Measurements from ENCODE around the gene SAT2.
A peak's percentile ranks its signal among the peaks of the same experiment; 100 is the strongest.

The SAT2 gene

DNA sequence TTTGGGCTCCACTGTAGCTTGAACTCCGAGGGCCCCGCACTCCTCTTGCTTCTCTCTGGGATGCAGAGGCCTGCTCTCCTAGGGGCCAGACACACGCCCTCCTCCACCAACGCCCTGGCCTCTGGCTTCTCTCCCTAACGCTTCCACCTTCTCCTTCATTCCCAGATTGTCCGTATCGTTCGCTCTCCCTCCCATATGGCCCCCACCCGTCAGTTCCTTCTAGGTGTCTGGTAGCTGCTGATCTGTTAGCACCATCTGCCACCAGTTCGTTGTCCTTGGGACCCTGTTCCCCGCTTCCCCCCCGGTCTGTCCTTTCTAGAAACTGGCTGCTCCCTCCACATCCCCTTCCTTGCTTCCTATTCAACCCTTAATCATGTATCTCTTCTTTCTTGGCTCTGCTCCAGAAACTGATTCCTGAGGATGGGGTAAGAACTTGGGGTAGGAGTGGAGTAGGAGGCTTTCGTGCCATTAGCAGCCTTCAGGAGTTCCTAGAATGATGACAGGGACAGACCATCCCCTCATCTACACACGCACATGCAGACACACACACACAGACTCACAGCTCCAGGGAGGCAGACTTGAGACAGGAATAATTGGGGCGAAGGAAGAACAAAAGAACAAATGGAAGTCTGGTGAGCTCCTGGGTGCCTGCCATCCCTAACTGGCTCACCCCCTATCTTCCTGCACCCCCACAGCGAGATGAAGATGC lies 27.4 kb upstream of the SAT2 start:
- Histone ChIP-seq H3K79me1 (replicated peaks; ENCODE audit: low read length, poor library complexity, severe bottlenecking) (no peaks in the 10 kb centered on the region), H2BK120ac (ENCODE audit: low read depth, low read length) (no peak overlapping the region), H3K27ac (ENCODE audit: low read length, poor library complexity, severe bottlenecking) (no peak overlapping the region), H3K9ac (ENCODE audit: low read length) (no peak overlapping the region), H2BK15ac (ENCODE audit: low read depth, poor library complexity, severe bottlenecking) (no peak overlapping the region), H4K8ac (ENCODE audit: low read length) (no peak overlapping the region), H2AFZ (ENCODE audit: low read depth, low read length) (no peak overlapping the region), H2BK5ac (ENCODE audit: low read depth, low read length, poor library complexity, severe bottlenecking) (no peak overlapping the region), H2AK5ac (ENCODE audit: low read length, severe bottlenecking) (no peak overlapping the region), H3K4ac (ENCODE audit: low read depth in 1 of 2, low read length in 2 of 2) (no peak overlapping the region), H3K4me1 (ENCODE audit: control insufficient read depth, insufficient read depth, low read depth, low read length) (peaks cover 21% of the 10 kb centered on the region), H3K4me2 (ENCODE audit: low read length, poor library complexity, severe bottlenecking) (no peak overlapping the region), H2BK12ac (ENCODE audit: low read length in 2 of 2) (no peak overlapping the region), H4K91ac (ENCODE audit: low read length) (no peak overlapping the region), H3K4me3 (ENCODE audit: insufficient read depth in 1 of 2, low read depth in 1 of 2, low read length in 2 of 2) (no peak overlapping the region), H3K14ac (ENCODE audit: low read length in 2 of 2) (no peak overlapping the region), H3K18ac (ENCODE audit: low read depth in 1 of 2, low read length in 2 of 2) (no peak overlapping the region), H3K23ac (ENCODE audit: low read length in 2 of 2) (no peak overlapping the region), H3K36me3 (ENCODE audit: control insufficient read depth in 1 of 2, insufficient read depth in 2 of 2, low read depth in 1 of 2, low read length in 2 of 2) (no peaks in the 10 kb centered on the region), H3K27me3 (ENCODE audit: control insufficient read depth in 1 of 2, insufficient read depth in 1 of 2, low read length in 2 of 2) (peaks cover 59 to 65% of the 10 kb centered on the region in 2 experiments), H3K9me3 (ENCODE audit: control insufficient read depth, low read length) (no peaks in the 10 kb centered on the region)
- DNase-seq: no peak
- WGBS: 84% methylated on average over 13 of the region's 16 CpGs

DNA sequence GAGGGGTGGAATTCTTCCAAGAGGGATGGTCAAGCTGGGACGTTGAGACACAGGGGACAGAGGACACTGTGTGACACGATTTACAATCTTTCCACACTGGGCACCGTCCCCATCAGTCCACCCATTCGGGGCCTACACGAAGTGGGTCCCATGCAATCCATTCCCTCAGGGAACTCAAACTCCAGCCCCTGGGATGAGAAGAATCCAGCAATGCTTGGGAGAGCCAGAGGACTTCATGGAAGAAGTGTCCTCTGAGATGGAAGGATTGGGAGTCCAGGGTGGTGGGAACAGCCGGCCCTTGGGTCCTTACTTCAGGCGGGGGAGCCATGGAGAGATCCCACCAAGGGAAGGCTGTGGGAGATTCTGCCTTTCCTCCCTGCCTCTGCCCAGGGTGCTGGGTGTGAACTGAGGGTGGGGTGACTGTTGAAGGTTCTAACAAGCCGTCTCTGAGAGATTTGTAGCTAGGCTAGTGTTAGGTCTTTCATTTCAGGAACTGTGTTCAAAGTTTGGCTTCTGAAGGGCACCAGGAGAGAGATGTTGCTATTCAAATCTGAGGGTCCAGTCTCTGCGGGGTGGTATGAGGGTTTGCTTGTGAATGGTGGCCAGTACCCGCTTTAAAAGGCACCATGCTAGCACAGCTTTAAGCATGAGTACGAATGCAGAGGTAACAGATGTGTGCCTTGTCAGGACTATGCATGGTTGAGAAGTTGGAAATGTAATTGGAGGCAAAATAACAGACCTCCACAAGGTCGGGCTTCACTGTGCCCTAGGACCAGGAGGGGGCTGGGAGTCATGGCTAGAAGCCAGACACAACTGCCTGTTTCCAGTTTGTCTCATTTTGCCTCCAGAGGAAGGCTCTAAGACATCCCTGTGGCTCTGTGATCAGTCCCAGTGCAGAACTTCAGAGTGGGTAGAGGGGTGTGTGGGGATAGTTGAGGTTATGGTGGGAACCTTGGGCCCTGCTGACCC lies 25.1 kb upstream of the SAT2 start:
- H4K91ac ChIP-seq (ENCODE audit: low read length): no peak overlapping the region
- H2BK5ac ChIP-seq (ENCODE audit: low read depth, low read length, poor library complexity, severe bottlenecking): no peak overlapping the region
- H2AK5ac ChIP-seq (ENCODE audit: low read length, severe bottlenecking): no peak overlapping the region
- H3K36me3 ChIP-seq (ENCODE audit: control insufficient read depth in 1 of 2, insufficient read depth in 2 of 2, low read depth in 1 of 2, low read length in 2 of 2): no peaks in the 10 kb centered on the region
- H4K8ac ChIP-seq (ENCODE audit: low read length): no peak overlapping the region
- peaks cover 68 to 73% of the 10 kb centered on the region in 2 experiments for H3K27me3 ChIP-seq (ENCODE audit: control insufficient read depth in 1 of 2, insufficient read depth in 1 of 2, low read length in 2 of 2)
- no peak overlapping the region for H3K4ac ChIP-seq (ENCODE audit: low read depth in 1 of 2, low read length in 2 of 2)
- H3K4me3 ChIP-seq (ENCODE audit: insufficient read depth in 1 of 2, low read depth in 1 of 2, low read length in 2 of 2): no peak overlapping the region
- 86% methylated on average over 7 of the region's 12 CpGs for WGBS
- H3K18ac ChIP-seq (ENCODE audit: low read depth in 1 of 2, low read length in 2 of 2): no peak overlapping the region
- H3K27ac ChIP-seq (ENCODE audit: low read length, poor library complexity, severe bottlenecking): no peak overlapping the region
- no peak overlapping the region for H3K4me2 ChIP-seq (ENCODE audit: low read length, poor library complexity, severe bottlenecking)
- H3K9ac ChIP-seq (ENCODE audit: low read length): no peak overlapping the region
- H3K4me1 ChIP-seq (ENCODE audit: control insufficient read depth, insufficient read depth, low read depth, low read length): peaks cover 23% of the 10 kb centered on the region
- no peaks in the 10 kb centered on the region for H3K79me1 ChIP-seq (replicated peaks; ENCODE audit: low read length, poor library complexity, severe bottlenecking)
- no peak overlapping the region for H3K14ac ChIP-seq (ENCODE audit: low read length in 2 of 2)
- H2BK12ac ChIP-seq (ENCODE audit: low read length in 2 of 2): no peak overlapping the region
- no peak overlapping the region for H3K23ac ChIP-seq (ENCODE audit: low read length in 2 of 2)
- no peak for DNase-seq
- H2BK15ac ChIP-seq (ENCODE audit: low read depth, poor library complexity, severe bottlenecking): no peak overlapping the region
- no peak overlapping the region for H2AFZ ChIP-seq (ENCODE audit: low read depth, low read length)
- no peak overlapping the region for H2BK120ac ChIP-seq (ENCODE audit: low read depth, low read length)
- H3K9me3 ChIP-seq (ENCODE audit: control insufficient read depth, low read length): no peaks in the 10 kb centered on the region

DNA sequence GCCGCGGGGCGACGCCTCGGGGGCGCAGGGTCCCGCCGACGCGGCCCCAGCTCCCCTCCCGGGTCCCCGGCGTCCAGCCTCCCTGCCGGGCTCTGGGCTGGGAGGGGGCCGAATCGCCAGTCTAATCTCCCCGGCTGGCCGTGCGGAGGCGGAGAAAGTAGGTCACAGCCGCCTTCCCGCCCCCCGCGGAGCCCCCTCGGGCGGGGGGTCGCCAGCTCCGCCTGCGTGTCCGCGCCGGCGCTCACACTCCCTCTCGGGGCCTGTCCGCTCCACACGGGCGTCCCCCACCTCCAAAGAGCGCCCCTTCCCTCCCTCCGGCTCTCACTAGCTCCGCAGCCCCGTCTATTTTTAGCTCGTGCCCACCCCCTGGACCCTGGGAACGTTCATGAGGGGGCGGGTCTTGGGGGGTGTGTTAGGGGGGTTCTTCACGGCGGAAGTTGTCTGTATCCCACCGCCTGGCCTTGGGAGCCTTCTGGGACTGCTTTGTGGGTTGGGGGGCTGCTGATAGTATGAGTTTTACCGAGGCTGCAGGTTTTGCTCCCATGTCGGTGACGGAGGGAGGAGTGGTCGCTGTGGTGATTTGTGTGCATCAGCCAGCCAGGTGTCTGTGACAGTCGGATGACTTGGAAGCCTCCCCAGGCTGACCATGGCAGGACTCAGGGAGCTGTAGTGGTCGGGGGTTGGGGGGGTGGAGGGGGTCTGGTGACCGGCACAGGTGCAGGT lies 24.2 kb upstream of the SAT2 start:
- WGBS: 11% methylated on average over 26 of the region's 54 CpGs
- Histone ChIP-seq H3K79me1 (replicated peaks; ENCODE audit: low read length, poor library complexity, severe bottlenecking) (no peaks in the 10 kb centered on the region), H2AK5ac (ENCODE audit: low read length, severe bottlenecking) (no peak overlapping the region), H3K9me3 (ENCODE audit: control insufficient read depth, low read length) (no peaks in the 10 kb centered on the region), H4K91ac (ENCODE audit: low read length) (no peak overlapping the region), H3K9ac (ENCODE audit: low read length) (no peak overlapping the region), H2BK12ac (ENCODE audit: low read length in 2 of 2) (no peak overlapping the region), H3K4me1 (ENCODE audit: control insufficient read depth, insufficient read depth, low read depth, low read length) (peaks cover 21% of the 10 kb centered on the region), H3K18ac (ENCODE audit: low read depth in 1 of 2, low read length in 2 of 2) (peak overlapping the region in 1 of 2 experiments; percentile 35), H3K27ac (ENCODE audit: low read length, poor library complexity, severe bottlenecking) (no peak overlapping the region), H3K36me3 (ENCODE audit: control insufficient read depth in 1 of 2, insufficient read depth in 2 of 2, low read depth in 1 of 2, low read length in 2 of 2) (no peaks in the 10 kb centered on the region), H2BK120ac (ENCODE audit: low read depth, low read length) (peak overlapping the region; percentile 23), H3K4me3 (ENCODE audit: insufficient read depth in 1 of 2, low read depth in 1 of 2, low read length in 2 of 2) (peak overlapping the region in 1 of 2 experiments; percentile 24), H3K14ac (ENCODE audit: low read length in 2 of 2) (no peak overlapping the region), H3K27me3 (ENCODE audit: control insufficient read depth in 1 of 2, insufficient read depth in 1 of 2, low read length in 2 of 2) (peaks cover 67 to 71% of the 10 kb centered on the region in 2 experiments), H2BK5ac (ENCODE audit: low read depth, low read length, poor library complexity, severe bottlenecking) (no peak overlapping the region), H3K23ac (ENCODE audit: low read length in 2 of 2) (peak overlapping the region in 1 of 2 experiments; percentile 80), H2BK15ac (ENCODE audit: low read depth, poor library complexity, severe bottlenecking) (peak overlapping the region; percentile 40), H3K4me2 (ENCODE audit: low read length, poor library complexity, severe bottlenecking) (peak overlapping the region; percentile 84), H4K8ac (ENCODE audit: low read length) (no peak overlapping the region), H3K4ac (ENCODE audit: low read depth in 1 of 2, low read length in 2 of 2) (no peak overlapping the region), H2AFZ (ENCODE audit: low read depth, low read length) (peak overlapping the region; percentile 10)
- DNase-seq: no peak

All from mesenchymal stem cell (in vitro differentiated cells and primary cell).